Gastroesophageal sphincter (tissue), 4 donors: ENCODE measurements around the gene PLEKHA7. TPM values are rescaled to one million over a fixed set of nuclear protein-coding genes. Genes with fewer than 3 reads are reported as not detected.
"Not testable (repeated sequence)": the region's sequence is repeated elsewhere in the genome, so short reads cannot be mapped to it uniquely, and the experiment has no call there.

ENCODE experiments used
- ATAC-seq: fragments of 150-250 bp; one replicate; pipeline ENCODE4 v1.9.1; 2016; ENCODE audit warnings: mild to moderate bottlenecking, moderate library complexity
- H3K27ac ChIP-seq, 4 donors: fragments of 200-600 bp; sonication (generic) in 3 of 4; 1 replicate in 3 of 4; 2 replicates in 1 of 4; pipeline ENCODE4 v1.5.1; 2016 to 2019
- H3K27me3 ChIP-seq: fragments of 200-600 bp; sonication (generic); one replicate; pipeline ENCODE4 v1.5.1; 2019
- H3K36me3 ChIP-seq, 2 donors: fragments of 200-600 bp; sonication (generic); one replicate each; pipeline ENCODE4 v1.5.1; 2019; ENCODE audit warnings: control low read depth in 1 of 2
- H3K4me1 ChIP-seq, 3 donors: fragments of 200-600 bp; sonication (generic); 1 replicate in 2 of 3; 2 replicates in 1 of 3; pipeline ENCODE4 v1.5.1; 2016 to 2019; ENCODE audit warnings: control low read depth in 2 of 3
- H3K4me3 ChIP-seq, 2 donors: fragments of 200-600 bp; sonication (generic); one replicate each; pipeline ENCODE4 v1.5.1; 2019; ENCODE audit warnings: mild to moderate bottlenecking in 1 of 2, moderate library complexity in 1 of 2
- H3K9me3 ChIP-seq, 3 donors: fragments of 200-600 bp; sonication (generic); one replicate each; pipeline ENCODE4 v1.5.1; 2017 to 2019; ENCODE audit warnings: control low read depth in 2 of 3
- CTCF ChIP-seq, 4 experiments: fragments of 200-600 bp in 2 of 4; fragments of 450-650 bp in 2 of 4; sonication (generic) in 1 of 4; IDR thresholded peaks; one replicate each; pipeline ENCODE4 v1.5.1; 2017 to 2019; ENCODE audit warnings: antibody characterized with exemption in 4 of 4, mild to moderate bottlenecking in 2 of 4, moderate library complexity in 2 of 4
- EP300 ChIP-seq: sonication (generic); formaldehyde crosslinking; IDR thresholded peaks from one replicate; pipeline ENCODE4 v1.6.1; 2017; ENCODE audit warnings: antibody characterized with exemption, mild to moderate bottlenecking
- POLR2A ChIP-seq, 2 donors: fragments of 450-650 bp; IDR thresholded peaks; one replicate each; pipeline ENCODE4 v1.6.1; 2017; ENCODE audit warnings: antibody characterized with exemption in 2 of 2, mild to moderate bottlenecking in 2 of 2, moderate library complexity in 1 of 2
- POLR2AphosphoS5 ChIP-seq: sonication (generic); formaldehyde crosslinking; IDR thresholded peaks from one replicate; pipeline ENCODE4 v1.6.1; 2017; ENCODE audit warnings: antibody characterized with exemption
- WGBS, 2 donors: methylation state at CpG; one replicate each; pipeline ENCODE4 v1.1.5; 2018; ENCODE audit warnings: low coverage in 1 of 2; 5-methylcytosine and 5-hydroxymethylcytosine counted together
- total RNA-seq, 4 donors: library from RNA; depleted of rRNA; stranded (reverse); fragments of >200 nt; gene quantifications; one replicate each; pipeline ENCODE4 v1.1.0, GENCODE V29; 2016

The PLEKHA7 gene
- 10 to 100 TPM in 3 of 4 donors, 1 to 10 TPM in 1; 8.6 to 13.2 (median 12.2) TPM for total RNA-seq

- peaks cover 12% of the 10 kb centered on the region for H3K27me3 ChIP-seq
- H3K4me1 ChIP-seq: peaks cover 0 to 28% (median 0%) of the 10 kb centered on the region in 3 donors
- ATAC-seq: no peak
- whole genome bisulfite sequencing, 2 donors: no CpG with 5 or more reads among the region's 76 CpGs
- H3K4me3 ChIP-seq: peak within 1 kb of the TSS; percentile 51 to 85
- peak within 1 kb of the TSS in 3 of 4 donors; percentile 62 to 73 (median 65) for H3K27ac ChIP-seq
- no peaks in the 10 kb centered on the region for H3K36me3 ChIP-seq
- TF ChIP-seq CTCF (IDR thresholded peaks at IDR 0.05): no peak
- no peak for TF ChIP-seq POLR2A (IDR thresholded peaks at IDR 0.05)
- TF ChIP-seq POLR2AphosphoS5: no peak
- no peak for TF ChIP-seq EP300
- no peaks in the 10 kb centered on the region for H3K9me3 ChIP-seq
Measured at GRCh38 chr11:17014321-17014832, at the start of gene PLEKHA7. PLEKHA7 (minus strand) TSS chr11:17014414; CDS start chr11:17014401, 13 bp downstream.

GRCh38 chr11:17063171-17064002 is 49.2 kb upstream of the PLEKHA7 start:
- TF ChIP-seq POLR2AphosphoS5 (no peak), CTCF (IDR thresholded peaks at IDR 0.05) (peak; percentile 26 to 79 (median 48))

GRCh38 chr11:17051146-17051545 is 36.9 kb upstream of the PLEKHA7 start:
- not testable (repeated sequence) for H3K27ac ChIP-seq, ATAC-seq, H3K27me3 ChIP-seq, H3K4me1 ChIP-seq, H3K36me3 ChIP-seq, H3K4me3 ChIP-seq, H3K9me3 ChIP-seq
- whole genome bisulfite sequencing, 2 donors: 43% methylated on average over 1 of the region's 27 CpGs; no CpG with 5 or more reads in 1 of the 2 donors

More at GRCh38 chr11:17063171-17064002, 49.2 kb upstream of the PLEKHA7 start:
- Histone ChIP-seq H3K36me3 (peaks cover 0 to 6% of the 10 kb centered on the region in 2 donors), H3K27ac (no peak overlapping the region), H3K27me3 (no peaks in the 10 kb centered on the region), H3K4me3 (no peak overlapping the region), H3K9me3 (no peaks in the 10 kb centered on the region), H3K4me1 (no peaks in the 10 kb centered on the region)
- peak; percentile 39 for ATAC-seq
- WGBS, 2 donors: 83% methylated on average over 2 of the region's 4 CpGs; no CpG with 5 or more reads in 1 of the 2 donors

GRCh38 chr11:17048491-17048890 is 34.3 kb upstream of the PLEKHA7 start:
- not testable (repeated sequence) for H3K27ac ChIP-seq, ATAC-seq, H3K9me3 ChIP-seq, H3K27me3 ChIP-seq, H3K36me3 ChIP-seq, H3K4me1 ChIP-seq, H3K4me3 ChIP-seq
- WGBS, 2 donors: 77 to 80% methylated on average over 1 to 4 of the region's 4 CpGs

- Histone ChIP-seq H3K27me3 (no peaks in the 10 kb centered on the region), H3K9me3 (no peaks in the 10 kb centered on the region), H3K27ac (no peak overlapping the region), H3K36me3 (no peaks in the 10 kb centered on the region), H3K4me1 (no peaks in the 10 kb centered on the region), H3K4me3 (no peak overlapping the region)
- ATAC-seq: no peak
- WGBS, 2 donors: 36 to 60% methylated on average over 2 to 3 of the region's 5 CpGs
- no peak for TF ChIP-seq POLR2A (IDR thresholded peaks at IDR 0.05)
- TF ChIP-seq CTCF (IDR thresholded peaks at IDR 0.05): no peak
- no peak for TF ChIP-seq POLR2AphosphoS5
- no peak for TF ChIP-seq EP300
Measured at GRCh38 chr11:17046690-17047089, 32.5 kb upstream of the PLEKHA7 start.
